Measurements from ENCODE around the gene ZC3H12A. TPM values are rescaled to one million over a fixed set of nuclear protein-coding genes. Genes with fewer than 3 reads are reported as not detected.
"Not testable (repeated sequence)": the region's sequence is repeated elsewhere in the genome, so short reads cannot be mapped to it uniquely, and the experiment has no call there.

Gene ZC3H12A
- total and polyA plus RNA-seq, 3 donors from 2014 or later, result 6.3 to 9.0 (median 8.2) TPM

GRCh38 chr1:37498872-37499617 is 24.7 kb downstream of the ZC3H12A start:
- DNase-seq, result peak; percentile 60
- intact Hi-C loops (cut with DNase I; ENCODE audit: low total_unique reads), result no loop called here
- Histone ChIP-seq H3K36me3 (ENCODE audit: low read depth, missing control alignments) (no peaks in the 10 kb centered on the region), H3K27me3 (no peaks in the 10 kb centered on the region), H3K9me3 (no peaks in the 10 kb centered on the region), H3K27ac (no peak overlapping the region), H3K4me1 (peaks cover 6% of the 10 kb centered on the region), H3K4me3 (no peak overlapping the region)
- 61 to 64% methylated on average over 4 of the region's 4 CpGs for WGBS, 2 donors
- no peak for TF ChIP-seq POLR2A (IDR thresholded peaks at IDR 0.05)

GRCh38 chr1:37501661-37502060 is 27.3 kb downstream of the ZC3H12A start:
- Histone ChIP-seq H3K4me3 (no peak overlapping the region), H3K27me3 (no peaks in the 10 kb centered on the region), H3K36me3 (ENCODE audit: low read depth, missing control alignments) (no peaks in the 10 kb centered on the region), H3K4me1 (peaks cover 6% of the 10 kb centered on the region), H3K27ac (no peak overlapping the region), H3K9me3 (no peaks in the 10 kb centered on the region)
- TF ChIP-seq CTCF (IDR thresholded peaks at IDR 0.05), result no peak
- no peak for TF ChIP-seq POLR2A (IDR thresholded peaks at IDR 0.05)
- WGBS, 2 donors, result 81 to 83% methylated on average over 5 of the region's 5 CpGs
- peak; percentile 13 for DNase-seq
- intact Hi-C loops (cut with DNase I; ENCODE audit: low total_unique reads), result no loop called here

GRCh38 chr1:37502104-37502503 is 27.7 kb downstream of the ZC3H12A start:
- H3K4me1 ChIP-seq, result peaks cover 6% of the 10 kb centered on the region
- intact Hi-C loops (cut with DNase I; ENCODE audit: low total_unique reads), result no loop called here
- no peak overlapping the region for H3K27ac ChIP-seq
- TF ChIP-seq CTCF (IDR thresholded peaks at IDR 0.05), result no peak
- TF ChIP-seq POLR2A (IDR thresholded peaks at IDR 0.05), result no peak
- no peaks in the 10 kb centered on the region for H3K36me3 ChIP-seq (ENCODE audit: low read depth, missing control alignments)
- peak; percentile 9 for DNase-seq
- H3K27me3 ChIP-seq, result no peaks in the 10 kb centered on the region
- no peaks in the 10 kb centered on the region for H3K9me3 ChIP-seq
- H3K4me3 ChIP-seq, result no peak overlapping the region

GRCh38 chr1:37502791-37503190 is 28.4 kb downstream of the ZC3H12A start:
- intact Hi-C loops (cut with DNase I; ENCODE audit: low total_unique reads); DNase-seq; H3K27me3 ChIP-seq; H3K4me3 ChIP-seq; H3K27ac ChIP-seq; H3K36me3 ChIP-seq (ENCODE audit: low read depth, missing control alignments); H3K4me1 ChIP-seq; H3K9me3 ChIP-seq: not testable (repeated sequence)
- WGBS, 2 donors, result 97 to 100% methylated on average over 2 of the region's 2 CpGs

- peak; percentile 7 for DNase-seq
- no peak overlapping the region for H3K27ac ChIP-seq
- no peaks in the 10 kb centered on the region for H3K27me3 ChIP-seq
- no peaks in the 10 kb centered on the region for H3K36me3 ChIP-seq (ENCODE audit: low read depth, missing control alignments)
- no peaks in the 10 kb centered on the region for H3K4me1 ChIP-seq
- H3K4me3 ChIP-seq, result no peak overlapping the region
- intact Hi-C loops (cut with DNase I; ENCODE audit: low total_unique reads), result no loop called here
- no peaks in the 10 kb centered on the region for H3K9me3 ChIP-seq
- WGBS, 2 donors, result 58 to 98% methylated on average over 2 of the region's 2 CpGs
- TF ChIP-seq CTCF (IDR thresholded peaks at IDR 0.05) (no peak), POLR2A (IDR thresholded peaks at IDR 0.05) (no peak)
Observed at GRCh38 chr1:37506740-37507139, 32.4 kb downstream of the ZC3H12A start.

- no peak overlapping the region for H3K27ac ChIP-seq
- 89 to 92% methylated on average over 4 of the region's 4 CpGs for WGBS, 2 donors
- intact Hi-C loops (cut with DNase I; ENCODE audit: low total_unique reads), result no loop called here
- TF ChIP-seq POLR2A (IDR thresholded peaks at IDR 0.05) (no peak), CTCF (IDR thresholded peaks at IDR 0.05) (no peak)
- no peaks in the 10 kb centered on the region for H3K27me3 ChIP-seq
- no peak overlapping the region for H3K4me3 ChIP-seq
- peaks cover 5% of the 10 kb centered on the region for H3K4me1 ChIP-seq
- H3K9me3 ChIP-seq, result no peaks in the 10 kb centered on the region
- no peak for DNase-seq
- H3K36me3 ChIP-seq (ENCODE audit: low read depth, missing control alignments), result no peaks in the 10 kb centered on the region
Observed at GRCh38 chr1:37509181-37509580, 34.8 kb downstream of the ZC3H12A start.

Data from testis (tissue), 3 donors.